NCI-H1092 (cell line): ENCODE data around the gene PARN.
"Not testable (repeated sequence)": the region's sequence is repeated elsewhere in the genome, so short reads cannot be mapped to it uniquely, and the experiment has no call there.

Source experiments
- DNase-seq: peaks from one replicate; lab custom pipeline; 2025; lab: John Stamatoyannopoulos, UW

Gene PARN

DNA sequence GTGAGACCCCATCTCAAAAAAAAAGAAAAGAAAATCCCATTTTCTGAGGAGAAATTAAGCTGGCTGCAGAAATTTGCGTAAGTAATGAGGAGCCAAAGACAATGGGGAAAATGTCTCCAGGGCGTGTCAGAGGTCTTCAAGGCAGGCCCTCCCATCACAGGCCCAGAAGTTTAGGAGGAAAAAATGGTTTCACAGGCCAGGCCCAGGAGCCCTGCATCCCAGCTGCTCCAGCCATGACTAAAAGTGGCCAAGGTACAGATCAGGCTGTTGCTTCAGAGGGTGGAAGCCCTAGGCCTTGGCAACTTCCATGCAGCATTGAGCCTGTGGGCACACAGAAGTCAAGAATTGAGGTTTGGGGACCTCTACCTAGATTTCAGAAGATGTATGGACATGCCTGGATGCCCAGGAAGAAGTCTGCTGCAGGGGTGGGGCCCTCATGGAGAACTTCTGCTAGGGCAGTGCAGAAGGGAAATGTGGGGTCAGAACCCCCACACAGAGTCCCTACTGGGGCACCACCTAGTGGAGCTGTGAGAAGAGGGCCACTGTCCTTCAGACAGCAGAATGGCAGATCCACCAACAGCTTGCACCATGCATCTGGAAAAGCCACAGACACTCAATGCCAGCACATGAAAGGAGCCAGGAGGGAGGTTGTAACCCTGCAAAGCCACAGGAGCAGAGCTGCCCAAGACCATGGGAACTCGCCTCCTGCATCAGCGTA lies 55.2 kb downstream of the PARN start:
- DNase-seq = not testable (repeated sequence)

DNA sequence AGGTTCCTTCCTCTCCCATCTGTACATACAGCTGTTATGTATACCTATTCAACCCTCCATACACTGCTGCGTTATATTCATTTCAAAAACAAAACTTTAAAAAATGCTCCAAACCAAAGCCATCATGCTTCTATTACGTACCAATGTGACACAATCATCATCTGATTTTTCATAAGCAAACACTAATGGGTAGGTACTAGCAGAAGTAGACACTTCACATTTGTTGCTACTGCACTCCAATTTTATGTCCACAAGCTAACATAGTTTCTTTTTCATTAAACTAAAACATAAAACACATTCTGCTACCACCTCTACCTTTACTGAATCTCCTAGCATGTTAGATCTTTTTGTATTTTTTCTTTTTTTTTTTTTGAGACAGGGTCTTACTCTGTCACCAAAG lies 57.5 kb downstream of the PARN start:
- no peak for DNase-seq

DNA sequence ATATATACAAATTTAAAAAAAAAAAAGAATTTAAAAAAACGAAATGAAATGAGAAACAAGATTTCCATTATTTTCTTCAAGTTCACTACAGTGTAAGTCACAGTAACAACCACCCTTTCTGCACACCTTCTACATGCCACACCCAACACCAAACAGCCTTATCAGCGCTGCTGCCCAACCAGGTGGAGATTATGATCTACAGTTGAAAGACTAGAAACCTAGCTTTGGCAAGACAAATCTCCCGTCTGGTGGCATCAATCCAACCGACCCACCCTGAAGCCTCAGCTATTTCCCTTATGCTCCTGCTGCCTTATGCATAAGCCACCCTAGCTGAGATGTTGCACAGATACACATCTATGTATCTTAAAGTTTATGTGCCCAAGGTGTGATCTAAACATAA lies 60.8 kb downstream of the PARN start:
- DNase-seq = no peak

DNA sequence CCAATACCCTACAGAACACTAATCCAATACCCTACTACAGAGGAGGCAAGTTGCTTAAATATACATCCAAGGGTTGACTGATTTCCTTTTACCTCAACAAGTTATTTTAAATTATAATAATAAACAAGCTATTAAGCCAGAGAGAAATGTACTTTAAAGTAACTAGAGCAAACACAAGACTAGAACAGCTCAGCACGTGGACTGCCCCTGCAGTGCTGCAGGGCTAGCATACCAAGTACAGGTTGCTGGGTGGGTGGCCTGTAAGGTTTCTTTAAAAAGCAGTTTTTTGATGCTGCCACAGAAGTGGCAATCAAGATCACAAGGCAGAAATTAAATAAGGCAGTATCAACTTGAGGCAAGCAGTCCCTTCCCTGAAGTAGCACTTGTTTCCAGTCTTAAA lies 63.5 kb downstream of the PARN start:
- no peak for DNase-seq

DNA sequence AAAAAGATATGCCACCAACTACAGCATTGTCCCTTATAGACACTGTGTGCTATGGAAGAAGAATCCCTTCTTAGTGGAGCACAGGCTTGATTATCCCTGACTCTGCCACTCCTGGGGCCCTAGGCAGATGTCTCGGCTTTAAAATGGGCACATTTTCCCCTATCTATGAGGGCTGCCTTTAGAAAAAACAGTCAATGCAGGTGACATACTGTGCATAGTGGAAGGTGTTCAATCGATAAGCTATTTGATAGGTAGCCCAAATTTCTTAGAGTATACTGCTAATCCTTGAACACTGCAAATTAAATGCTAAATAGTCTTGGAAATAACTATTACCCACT lies 64.4 kb downstream of the PARN start:
- DNase-seq = no peak

DNA sequence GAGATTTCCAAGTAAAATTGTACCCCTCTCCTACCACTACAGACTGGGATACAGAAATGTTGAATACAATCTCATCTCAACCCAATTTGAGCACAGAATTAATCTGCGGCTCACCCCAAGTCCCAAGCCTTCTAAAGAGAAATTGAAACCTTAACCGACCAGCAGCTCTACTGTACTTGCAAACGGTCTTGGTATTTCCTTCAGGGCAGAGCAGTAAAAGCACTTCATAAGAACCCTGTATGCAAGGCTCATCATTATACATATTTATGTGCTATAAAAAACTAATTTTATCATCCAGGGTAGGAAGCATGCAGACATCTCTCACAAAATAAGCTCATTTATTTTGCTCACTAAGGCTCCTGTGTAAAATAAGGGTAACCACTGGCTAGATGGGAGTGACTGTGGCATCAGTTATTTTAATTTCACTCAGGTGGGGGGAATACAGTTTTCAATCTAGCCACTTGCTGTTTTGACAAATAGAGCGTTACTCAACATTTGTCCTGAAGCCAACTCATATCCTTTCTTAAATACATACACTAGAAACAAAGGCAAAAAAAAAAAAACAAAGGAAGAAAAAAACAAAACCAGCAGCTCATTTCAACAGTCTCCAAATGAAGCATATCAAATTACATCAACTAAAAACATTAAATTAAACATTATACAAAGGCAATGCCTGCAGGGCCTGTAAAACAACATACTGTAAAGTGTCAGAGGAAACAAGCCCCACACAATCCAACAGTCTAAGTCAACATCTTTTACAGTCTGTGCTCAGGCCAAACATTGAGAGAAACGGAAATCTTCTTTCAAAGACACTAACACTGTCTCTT lies 65.0 kb downstream of the PARN start:
- peak; percentile 27 for DNase-seq

DNA sequence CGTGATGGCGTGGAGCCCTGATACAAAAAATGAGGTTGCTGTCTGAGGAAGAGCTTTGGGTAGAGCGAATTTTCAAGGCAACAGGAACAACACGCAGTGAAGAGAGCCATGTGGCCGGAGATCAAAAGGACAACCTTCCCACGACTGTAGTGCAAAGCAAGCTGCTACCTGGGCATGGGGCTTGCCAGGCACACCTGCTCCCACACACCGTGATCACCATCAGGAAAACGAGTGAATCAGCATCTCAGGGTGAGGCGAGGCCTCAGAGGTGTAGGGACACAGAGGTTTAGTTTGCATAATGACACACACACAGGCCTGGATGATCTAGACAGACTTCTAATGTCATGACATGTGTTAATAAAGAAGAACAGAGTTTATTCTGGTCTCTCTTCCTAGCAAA lies 65.7 kb downstream of the PARN start:
- DNase-seq = no peak

DNA sequence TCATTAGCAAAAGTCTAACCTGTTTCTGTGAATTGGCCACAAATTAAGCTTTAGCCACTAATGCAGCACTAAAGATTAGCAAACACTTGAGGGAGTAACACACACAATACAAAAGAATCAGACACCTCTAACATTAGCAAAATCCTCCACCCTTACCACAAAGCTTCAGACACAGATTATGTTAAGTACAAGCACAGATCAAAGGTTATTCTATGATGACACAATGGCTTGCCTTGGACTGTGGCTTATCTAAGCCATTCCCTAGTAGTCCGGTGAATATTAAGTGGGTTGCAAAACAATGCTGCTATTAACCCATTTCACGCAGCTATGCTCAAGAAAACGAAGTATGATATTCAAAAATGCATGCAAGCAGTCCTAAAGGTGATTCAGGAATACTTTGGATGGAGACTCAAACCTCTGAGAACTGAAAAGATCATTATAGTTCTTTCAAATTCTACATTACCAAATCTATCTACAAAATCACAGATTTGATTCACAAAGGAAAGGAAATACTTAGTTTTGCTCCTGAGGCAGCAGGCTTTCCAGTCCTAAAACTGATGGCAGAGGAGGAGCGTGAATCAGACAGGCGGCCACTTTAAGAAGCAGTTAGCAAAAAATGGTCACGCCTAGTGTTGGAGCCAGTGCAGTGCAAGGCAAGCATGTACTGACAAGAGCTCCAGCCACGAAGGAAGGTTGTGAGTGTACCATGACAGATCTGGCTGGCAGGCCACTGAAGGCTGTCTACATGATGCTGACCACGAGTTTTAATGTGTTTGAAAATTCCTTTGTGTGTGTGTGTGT lies 67.2 kb downstream of the PARN start:
- DNase-seq = no peak

DNA sequence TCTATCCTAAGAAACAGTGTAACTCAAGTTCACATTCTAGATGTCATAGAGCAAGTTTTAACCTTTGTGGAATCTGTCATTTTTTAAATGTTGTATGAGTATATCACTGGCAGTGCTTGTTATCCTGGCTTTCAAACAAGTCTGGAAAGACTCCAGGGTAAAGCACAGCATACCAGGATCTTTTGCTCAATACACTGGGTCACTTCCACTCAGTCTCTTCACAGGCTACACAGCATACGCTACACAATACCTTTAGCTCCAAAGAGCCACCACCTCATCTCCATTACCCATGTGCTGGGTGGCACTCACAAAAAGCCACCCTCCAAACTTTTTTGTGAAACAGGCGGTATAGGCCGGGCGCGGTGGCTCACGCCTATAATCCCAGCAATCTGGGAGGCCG lies 69.5 kb downstream of the PARN start:
- no peak for DNase-seq

DNA sequence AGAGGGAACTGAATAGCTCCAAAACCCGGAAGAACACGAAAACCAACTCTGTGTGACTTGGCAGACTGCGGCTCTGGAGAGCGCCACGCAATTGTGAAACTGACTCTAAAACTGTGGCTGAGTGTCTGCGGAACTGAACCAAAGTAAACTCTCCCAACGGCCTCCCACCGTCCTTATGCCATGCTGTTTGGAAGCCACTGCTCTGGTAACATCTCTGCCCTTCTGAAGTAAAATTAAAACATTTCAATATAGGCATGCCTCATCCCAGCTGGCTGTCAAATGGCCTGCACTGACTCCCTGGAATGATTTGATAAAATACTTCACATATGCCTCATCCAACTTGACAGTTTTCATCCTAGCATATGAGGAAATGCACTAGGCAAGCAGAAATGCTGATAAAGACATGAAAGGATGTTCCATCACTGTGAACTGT lies 70.2 kb downstream of the PARN start:
- DNase-seq = peak; percentile 50

DNA sequence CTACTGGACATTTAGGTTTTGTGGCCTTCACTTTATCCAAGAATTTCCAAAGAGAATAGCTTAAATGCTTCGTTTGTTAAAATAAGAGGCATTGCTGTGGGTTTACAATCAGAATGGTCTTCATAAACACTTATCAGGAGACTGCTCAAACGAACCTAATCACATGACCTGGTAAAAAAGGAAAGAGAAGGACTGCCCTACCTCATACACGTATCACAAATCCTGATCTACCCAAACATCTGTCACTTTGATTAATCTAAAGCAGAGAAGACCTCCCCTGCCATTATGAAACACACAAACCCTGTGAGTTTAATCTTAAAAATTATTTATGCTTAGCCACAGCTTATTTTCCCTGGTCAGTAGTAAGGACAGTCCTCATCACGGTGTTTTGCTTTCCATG lies 76.6 kb downstream of the PARN start:
- DNase-seq = no peak

DNA sequence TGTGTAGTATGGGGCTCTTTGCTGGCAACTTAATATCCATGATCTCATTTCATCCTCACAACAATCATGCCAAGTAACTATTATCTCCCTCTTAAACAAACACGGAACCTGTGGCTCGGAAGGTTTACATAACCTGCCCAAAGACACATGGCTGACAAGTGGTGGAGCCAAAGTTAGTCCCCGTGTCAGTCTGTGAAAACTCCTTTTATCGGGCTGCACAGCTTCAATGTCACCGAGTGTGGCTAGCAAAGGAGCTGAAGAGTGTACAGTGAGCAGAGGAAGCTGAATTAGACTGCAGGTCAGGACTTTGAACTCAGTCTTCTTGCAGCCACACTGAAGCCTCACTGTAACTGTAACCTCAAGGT lies 80.3 kb downstream of the PARN start:
- DNase-seq = no peak

DNA sequence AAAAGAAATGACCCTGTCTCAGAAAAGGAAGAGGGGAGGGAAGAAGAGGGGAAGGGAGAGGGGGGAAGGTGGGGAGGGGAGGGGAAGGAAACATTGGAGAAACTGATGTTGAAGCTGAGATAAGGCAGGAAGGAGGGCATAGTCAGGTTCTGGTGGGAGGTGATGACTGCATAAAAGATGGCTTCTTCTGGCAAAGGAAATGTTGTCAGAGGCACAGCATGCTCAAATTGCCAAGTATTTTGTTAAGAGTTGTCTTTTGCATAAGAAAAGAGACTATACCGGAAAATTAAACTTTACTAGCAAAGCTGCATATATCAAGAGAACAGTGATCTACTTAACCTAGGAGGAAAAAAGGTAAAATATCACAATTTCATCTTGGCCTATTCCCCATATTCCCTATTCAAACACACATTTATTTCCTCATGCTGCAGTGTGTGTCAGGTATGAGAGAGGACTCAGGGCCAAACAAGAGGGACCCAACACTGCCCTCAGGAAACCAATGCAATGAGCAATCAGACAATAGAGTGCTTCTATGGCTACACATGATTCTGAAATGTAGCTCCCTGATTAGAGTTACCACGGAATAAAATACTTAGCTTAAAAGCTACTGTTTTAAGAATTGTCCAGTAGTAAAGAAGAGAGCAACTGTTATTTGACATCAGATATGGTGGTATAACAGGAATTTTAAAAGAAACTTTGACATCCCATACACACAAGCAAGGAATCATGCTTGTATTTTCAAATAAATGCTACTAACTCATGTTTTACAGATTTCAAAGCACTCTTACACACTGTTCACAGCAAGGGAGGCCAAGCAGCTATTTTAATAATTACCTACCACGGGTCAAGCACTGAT lies 80.9 kb downstream of the PARN start:
- DNase-seq = no peak

DNA sequence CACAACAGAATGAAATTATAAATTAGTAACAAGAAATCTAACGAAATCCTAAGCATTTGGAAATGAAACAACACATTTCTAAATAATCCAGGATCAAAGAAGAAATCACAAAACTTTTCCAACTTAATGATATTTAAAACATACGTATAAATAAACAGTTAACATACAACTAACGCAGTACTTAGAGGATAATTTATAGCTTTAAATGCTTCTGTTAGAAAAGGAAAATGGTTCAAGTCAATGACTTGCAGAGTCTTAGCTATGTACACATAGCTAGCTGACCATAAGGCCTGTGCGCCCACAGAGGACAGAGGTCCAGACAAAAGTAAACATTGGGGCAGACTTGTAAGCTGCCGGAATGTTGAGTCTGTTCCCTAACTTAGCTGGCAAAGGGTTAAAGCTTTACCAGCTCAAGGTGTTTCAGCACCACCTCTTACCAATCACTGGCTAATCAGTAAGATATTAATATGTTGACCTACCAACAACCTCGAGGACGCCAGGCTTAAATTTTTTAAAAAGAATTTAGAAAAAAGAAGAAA lies 84.6 kb downstream of the PARN start:
- no peak for DNase-seq

DNA sequence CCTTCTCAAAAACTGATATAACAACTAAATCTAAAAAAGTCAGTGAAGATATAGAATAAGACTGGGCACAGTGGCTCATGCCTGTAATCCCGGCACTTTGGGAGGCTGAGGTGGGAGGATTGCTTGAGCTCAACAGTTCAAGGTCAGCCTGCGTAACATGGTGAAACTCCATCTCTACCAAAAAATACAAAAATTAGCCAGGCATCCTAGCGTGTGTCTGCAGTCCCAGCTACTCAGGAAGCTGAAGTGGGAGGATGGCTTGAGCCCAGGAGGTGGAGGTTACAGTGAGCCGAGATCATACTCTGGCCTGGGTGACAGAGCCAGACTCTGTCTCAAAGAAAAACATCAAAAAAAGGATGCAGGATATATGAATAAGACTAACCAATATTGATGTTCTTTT lies 85.2 kb downstream of the PARN start:
- DNase-seq = not testable (repeated sequence)

DNA sequence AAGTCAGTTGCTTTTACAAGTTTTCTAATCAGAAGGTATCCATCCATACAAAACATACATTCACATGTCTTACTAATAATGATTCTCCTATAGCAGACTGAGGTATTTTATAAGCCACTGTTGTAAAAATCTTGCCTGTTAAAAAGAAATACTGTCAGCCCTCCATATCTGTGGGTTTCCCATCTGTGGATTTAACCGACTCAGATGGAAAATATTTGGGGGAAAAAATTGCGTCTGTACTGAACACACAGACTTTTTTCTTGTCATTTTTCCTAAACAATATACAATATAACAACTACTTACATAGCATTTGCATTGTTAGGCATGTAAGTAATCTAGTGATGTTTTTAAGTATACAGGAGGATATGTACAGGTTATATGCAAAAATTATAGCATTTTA lies 90.4 kb downstream of the PARN start:
- DNase-seq = no peak

DNA sequence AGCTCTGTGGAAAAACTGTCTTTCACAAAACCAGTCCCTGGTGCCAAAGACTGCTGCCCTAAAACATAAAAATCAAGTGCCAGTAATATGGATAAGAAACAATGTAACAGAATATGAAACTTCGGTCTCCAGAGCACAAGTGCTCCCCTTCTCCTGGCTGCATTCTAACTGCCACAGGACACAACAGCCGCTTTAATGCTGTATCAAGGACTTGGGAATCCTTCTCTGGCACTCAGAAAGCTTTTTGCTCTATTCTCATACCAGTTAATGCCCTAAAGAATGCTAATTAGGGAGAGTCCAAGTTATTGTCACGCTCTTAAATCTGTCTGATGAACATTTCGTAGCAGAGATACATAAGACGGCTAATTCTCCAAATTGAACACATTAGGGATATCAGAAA lies 90.9 kb downstream of the PARN start:
- DNase-seq = no peak

DNA sequence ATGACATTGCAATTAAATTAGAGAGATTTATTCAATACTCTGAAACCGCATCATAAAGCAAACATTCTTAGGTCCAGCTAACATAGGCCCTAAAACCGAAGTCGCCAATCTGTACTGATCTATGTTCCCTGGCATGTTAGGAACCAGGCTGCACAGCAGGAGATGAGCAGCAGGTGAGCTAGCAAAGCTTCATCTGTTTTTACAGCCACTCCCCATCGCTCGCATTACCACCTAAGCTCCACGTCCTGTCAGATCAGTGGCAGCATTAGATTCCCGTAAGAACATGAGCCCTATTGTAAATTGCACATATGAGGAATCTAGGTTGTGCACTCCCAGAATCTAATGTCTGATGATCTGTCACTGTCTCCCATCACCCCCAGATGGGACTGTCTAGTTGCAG lies 91.5 kb downstream of the PARN start:
- no peak for DNase-seq

DNA sequence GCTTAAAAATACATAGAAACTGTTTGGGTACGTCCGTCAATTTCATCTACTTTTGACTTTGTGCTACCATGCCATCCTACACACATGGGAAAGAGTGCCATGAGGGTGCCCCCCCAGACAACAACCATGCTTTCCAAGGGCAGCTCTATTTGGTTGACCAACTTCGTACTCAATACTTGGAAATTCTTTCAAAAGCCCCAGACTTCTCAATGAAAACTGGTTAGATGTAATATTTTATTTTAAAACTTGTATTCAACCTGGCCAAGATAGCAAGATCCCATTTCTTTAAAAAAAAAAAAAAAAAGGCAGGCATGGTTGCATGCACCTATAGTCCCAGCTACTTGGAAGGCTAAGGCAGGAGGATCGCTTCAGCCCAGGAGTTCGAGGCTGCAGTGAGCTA lies 98.4 kb downstream of the PARN start:
- DNase-seq = no peak

DNA sequence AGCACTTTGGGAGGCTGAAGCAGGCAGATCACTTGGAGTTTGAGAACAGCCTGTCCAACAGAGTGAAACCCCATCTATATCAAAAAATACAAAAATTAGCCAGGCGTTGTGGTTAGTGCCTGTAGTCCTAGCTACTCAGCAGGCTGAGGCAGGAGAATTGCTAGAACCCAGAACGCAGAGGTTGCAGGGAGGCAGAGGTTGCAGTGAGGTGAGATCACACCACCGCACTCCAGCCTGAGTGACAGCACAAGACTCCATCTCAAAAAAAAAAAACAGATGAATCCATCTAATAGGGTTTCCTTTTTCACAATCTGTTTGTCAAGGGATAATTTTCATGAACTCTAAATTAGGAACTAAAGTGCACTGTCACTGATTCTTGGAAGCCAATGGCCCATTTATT lies 99.0 kb downstream of the PARN start:
- DNase-seq = no peak

DNA sequence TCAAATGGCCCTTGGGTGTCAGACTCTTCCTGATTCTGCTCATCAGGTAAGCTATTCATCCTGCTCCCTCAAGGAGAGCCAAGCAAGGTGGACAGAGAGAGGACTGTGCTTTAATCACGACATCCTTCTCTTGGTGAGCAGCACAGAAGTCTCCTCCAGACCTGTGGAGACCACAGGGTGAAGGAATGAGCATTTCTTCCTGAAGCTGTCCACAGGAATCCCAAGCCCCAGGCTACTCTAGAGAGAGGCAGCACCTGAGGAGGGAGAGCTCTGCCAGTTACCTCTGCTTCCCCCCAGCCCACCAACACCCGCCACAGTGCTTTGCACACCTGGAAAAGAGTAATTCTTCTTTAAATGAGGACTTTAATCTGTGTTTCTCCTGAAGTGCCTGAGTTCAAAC lies 100.0 kb downstream of the PARN start:
- DNase-seq = no peak
